Keratinocyte (primary cell): ENCODE data around the gene SNTG2.

ENCODE experiments used
- EZH2 ChIP-seq: IDR thresholded peaks from one replicate; pipeline ENCODE4 v1.6.1; 2012; ENCODE audit warnings: inconsistent platforms, mild to moderate bottlenecking, low read length, moderate library complexity
- TF ChIP-seq, protein P1 (sequence below), 3 experiments: IDR thresholded peaks in 1 of 3; conservative IDR thresholded peaks in 1 of 3; optimal IDR thresholded peaks in 1 of 3; 2 replicates in 2 of 3; 3 replicates in 1 of 3; pipeline versions ENCODE3 to v1.5.1; 2011; ENCODE audit warnings: low read length in 3 of 3, mild to moderate bottlenecking in 3 of 3, moderate library complexity in 2 of 3, control low read depth in 1 of 3, inconsistent platforms in 1 of 3; ENCODE audit not compliant: insufficient read depth in 2 of 3; ENCODE audit errors: extremely low read depth in 1 of 3

- TF ChIP-seq, protein P1, sequence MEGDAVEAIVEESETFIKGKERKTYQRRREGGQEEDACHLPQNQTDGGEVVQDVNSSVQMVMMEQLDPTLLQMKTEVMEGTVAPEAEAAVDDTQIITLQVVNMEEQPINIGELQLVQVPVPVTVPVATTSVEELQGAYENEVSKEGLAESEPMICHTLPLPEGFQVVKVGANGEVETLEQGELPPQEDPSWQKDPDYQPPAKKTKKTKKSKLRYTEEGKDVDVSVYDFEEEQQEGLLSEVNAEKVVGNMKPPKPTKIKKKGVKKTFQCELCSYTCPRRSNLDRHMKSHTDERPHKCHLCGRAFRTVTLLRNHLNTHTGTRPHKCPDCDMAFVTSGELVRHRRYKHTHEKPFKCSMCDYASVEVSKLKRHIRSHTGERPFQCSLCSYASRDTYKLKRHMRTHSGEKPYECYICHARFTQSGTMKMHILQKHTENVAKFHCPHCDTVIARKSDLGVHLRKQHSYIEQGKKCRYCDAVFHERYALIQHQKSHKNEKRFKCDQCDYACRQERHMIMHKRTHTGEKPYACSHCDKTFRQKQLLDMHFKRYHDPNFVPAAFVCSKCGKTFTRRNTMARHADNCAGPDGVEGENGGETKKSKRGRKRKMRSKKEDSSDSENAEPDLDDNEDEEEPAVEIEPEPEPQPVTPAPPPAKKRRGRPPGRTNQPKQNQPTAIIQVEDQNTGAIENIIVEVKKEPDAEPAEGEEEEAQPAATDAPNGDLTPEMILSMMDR (optimal IDR thresholded peaks at IDR 0.05 in 1 of 3, IDR thresholded peaks at IDR 0.05 in 1 of 3, conservative IDR thresholded peaks at IDR 0.05 in 1 of 3; ENCODE audit: extremely low read depth in 1 of 3, insufficient read depth in 2 of 3, low read length in 3 of 3), result no peak
- TF ChIP-seq EZH2, result no peak
Observed at GRCh38 chr2:937530-937929, 13.1 kb upstream of the SNTG2 start.
